GM13976 (cell line): ENCODE data around the gene TRIM25.
"Not testable (repeated sequence)": the region's sequence is repeated elsewhere in the genome, so short reads cannot be mapped to it uniquely, and the experiment has no call there.

Experiments
- DNase-seq: peaks from one replicate; pipeline ENCODE4 v3.0.0; 2012; ENCODE audit warnings: low spot score
- in situ Hi-C: fragments of 300-500 bp; cut with MboI; formaldehyde crosslinking; loops from one replicate; pipeline ENCODE4 v1.12.0; 2022; ENCODE audit warnings: low sequenced_read_pairs, mixed read lengths, inconsistent platforms; ENCODE audit not compliant: unreplicated experiment
- TF ChIP-seq, protein P1 (sequence below): IDR thresholded peaks from 2 replicates; pipeline ENCODE4 v1.5.1; 2012; ENCODE audit warnings: borderline replicate concordance, mild to moderate bottlenecking; ENCODE audit not compliant: insufficient read depth; ENCODE audit errors: extremely low read depth, missing control alignments, control extremely low read depth

Gene TRIM25

DNA sequence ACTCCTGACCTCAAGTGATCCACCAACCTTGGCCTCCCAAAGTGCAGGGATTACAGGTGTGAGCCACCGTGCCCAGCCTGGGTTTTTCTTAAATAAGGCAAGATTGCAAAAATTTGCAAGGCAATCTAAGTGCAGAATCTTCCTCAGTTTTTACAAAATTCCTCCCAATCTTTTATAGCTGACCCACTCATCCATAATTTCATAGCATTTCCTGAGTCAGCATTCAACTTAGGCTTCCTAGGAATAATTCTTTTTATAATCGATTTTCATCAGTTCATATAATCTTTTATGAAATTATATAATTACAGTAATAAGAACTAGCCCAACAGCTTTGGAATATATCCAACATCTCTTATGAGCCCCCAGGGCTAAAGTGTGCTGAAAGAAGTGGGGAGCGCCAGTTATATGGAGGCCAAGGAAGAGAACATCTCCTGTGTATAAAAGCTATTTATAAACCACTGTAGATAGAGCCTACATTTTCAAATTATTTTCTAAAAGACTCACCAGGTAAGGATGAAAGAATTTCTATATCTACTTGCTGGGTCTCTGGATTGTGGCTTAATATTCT lies 32.2 kb upstream of the TRIM25 start:
- in situ Hi-C loops, result no loop called here
- TF ChIP-seq, protein P1, sequence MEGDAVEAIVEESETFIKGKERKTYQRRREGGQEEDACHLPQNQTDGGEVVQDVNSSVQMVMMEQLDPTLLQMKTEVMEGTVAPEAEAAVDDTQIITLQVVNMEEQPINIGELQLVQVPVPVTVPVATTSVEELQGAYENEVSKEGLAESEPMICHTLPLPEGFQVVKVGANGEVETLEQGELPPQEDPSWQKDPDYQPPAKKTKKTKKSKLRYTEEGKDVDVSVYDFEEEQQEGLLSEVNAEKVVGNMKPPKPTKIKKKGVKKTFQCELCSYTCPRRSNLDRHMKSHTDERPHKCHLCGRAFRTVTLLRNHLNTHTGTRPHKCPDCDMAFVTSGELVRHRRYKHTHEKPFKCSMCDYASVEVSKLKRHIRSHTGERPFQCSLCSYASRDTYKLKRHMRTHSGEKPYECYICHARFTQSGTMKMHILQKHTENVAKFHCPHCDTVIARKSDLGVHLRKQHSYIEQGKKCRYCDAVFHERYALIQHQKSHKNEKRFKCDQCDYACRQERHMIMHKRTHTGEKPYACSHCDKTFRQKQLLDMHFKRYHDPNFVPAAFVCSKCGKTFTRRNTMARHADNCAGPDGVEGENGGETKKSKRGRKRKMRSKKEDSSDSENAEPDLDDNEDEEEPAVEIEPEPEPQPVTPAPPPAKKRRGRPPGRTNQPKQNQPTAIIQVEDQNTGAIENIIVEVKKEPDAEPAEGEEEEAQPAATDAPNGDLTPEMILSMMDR, result no peak
- DNase-seq, result no peak

GRCh38 chr17:56943505-56944125 lies 29.8 kb upstream of the TRIM25 start:
- TF ChIP-seq, protein P1, result no peak
- in situ Hi-C loops, result no loop called here
- DNase-seq, result no peak

- in situ Hi-C loops, result loop anchor here (10.0 kb wide), 1 partner anchor 125 kb away; no protein-coding TSS in a partner anchor
- peak; percentile 74 for DNase-seq
- TF ChIP-seq, protein P1, result peak; percentile 34
Measured at GRCh38 chr17:56939869-56940484, 26.1 kb upstream of the TRIM25 start.

GRCh38 chr17:56938206-56938605 lies 24.4 kb upstream of the TRIM25 start:
- in situ Hi-C loops, result loop anchor here (10.0 kb wide), 1 partner anchor 123 kb away; no protein-coding TSS in a partner anchor
- not testable (repeated sequence) for DNase-seq

GRCh38 chr17:56937687-56938086 lies 23.8 kb upstream of the TRIM25 start:
- no peak for DNase-seq
- TF ChIP-seq, protein P1, result no peak
- in situ Hi-C loops, result loop anchor here (10.0 kb wide), 1 partner anchor 123 kb away; no protein-coding TSS in a partner anchor

GRCh38 chr17:56936697-56937322 lies 23.0 kb upstream of the TRIM25 start:
- DNase-seq, result no peak
- TF ChIP-seq, protein P1, result no peak
- in situ Hi-C loops, result loop anchor here (10.0 kb wide), 1 partner anchor 122 kb away; no protein-coding TSS in a partner anchor
